Measurements from ENCODE around the gene TUBGCP3. TPM values are rescaled to one million over a fixed set of nuclear protein-coding genes. Genes with fewer than 3 reads are reported as not detected.

Gene TUBGCP3
- total RNA-seq, 1 donor: 17.0 TPM

GRCh38 chr13:112624040-112624439 lies 36.1 kb upstream of the TUBGCP3 start:
- Histone ChIP-seq H3K27me3 (ENCODE audit: insufficient read depth, low read length) (peaks cover 13% of the 10 kb centered on the region), H3K36me3 (ENCODE audit: insufficient read depth, low read length) (no peaks in the 10 kb centered on the region), H3K4me3 (ENCODE audit: insufficient read depth, low read length) (no peak overlapping the region), H3K4me1 (ENCODE audit: insufficient read depth, low read length) (no peaks in the 10 kb centered on the region), H3K79me2 (ENCODE audit: insufficient read depth, low read length) (no peaks in the 10 kb centered on the region), H2AFZ (ENCODE audit: low read length) (no peak overlapping the region), H4K20me1 (ENCODE audit: insufficient read depth, low read length) (no peaks in the 10 kb centered on the region), H3K9me3 (ENCODE audit: low read depth, low read length) (no peaks in the 10 kb centered on the region), H3K4me2 (ENCODE audit: insufficient read depth, low read length) (no peak overlapping the region), H3K27ac (ENCODE audit: low read depth, low read length) (no peak overlapping the region)
- no peak for DNase-seq (ENCODE audit: insufficient read length, low spot score, missing footprints)
- TF ChIP-seq CTCF (IDR thresholded peaks at IDR 0.05; ENCODE audit: extremely low read depth, low read depth, low read length): no peak

- no peak for DNase-seq (ENCODE audit: insufficient read length, low spot score, missing footprints)
- Histone ChIP-seq H3K27ac (ENCODE audit: low read depth, low read length) (no peak overlapping the region), H3K4me3 (ENCODE audit: insufficient read depth, low read length) (no peak overlapping the region), H3K27me3 (ENCODE audit: insufficient read depth, low read length) (peaks cover 11% of the 10 kb centered on the region), H4K20me1 (ENCODE audit: insufficient read depth, low read length) (no peaks in the 10 kb centered on the region), H3K4me2 (ENCODE audit: insufficient read depth, low read length) (no peak overlapping the region), H3K79me2 (ENCODE audit: insufficient read depth, low read length) (no peaks in the 10 kb centered on the region), H3K9me3 (ENCODE audit: low read depth, low read length) (no peaks in the 10 kb centered on the region), H3K4me1 (ENCODE audit: insufficient read depth, low read length) (no peaks in the 10 kb centered on the region), H3K36me3 (ENCODE audit: insufficient read depth, low read length) (no peaks in the 10 kb centered on the region), H2AFZ (ENCODE audit: low read length) (no peak overlapping the region)
- no peak for TF ChIP-seq CTCF (IDR thresholded peaks at IDR 0.05; ENCODE audit: extremely low read depth, low read depth, low read length)
Observed at GRCh38 chr13:112623051-112623711, 35.2 kb upstream of the TUBGCP3 start.

GRCh38 chr13:112622375-112622774 lies 34.4 kb upstream of the TUBGCP3 start:
- DNase-seq (ENCODE audit: insufficient read length, low spot score, missing footprints): no peak
- Histone ChIP-seq H4K20me1 (ENCODE audit: insufficient read depth, low read length) (no peaks in the 10 kb centered on the region), H2AFZ (ENCODE audit: low read length) (no peak overlapping the region), H3K27me3 (ENCODE audit: insufficient read depth, low read length) (peaks cover 11% of the 10 kb centered on the region), H3K36me3 (ENCODE audit: insufficient read depth, low read length) (no peaks in the 10 kb centered on the region), H3K9me3 (ENCODE audit: low read depth, low read length) (no peaks in the 10 kb centered on the region), H3K4me2 (ENCODE audit: insufficient read depth, low read length) (no peak overlapping the region), H3K27ac (ENCODE audit: low read depth, low read length) (no peak overlapping the region), H3K79me2 (ENCODE audit: insufficient read depth, low read length) (no peaks in the 10 kb centered on the region), H3K4me1 (ENCODE audit: insufficient read depth, low read length) (no peaks in the 10 kb centered on the region), H3K4me3 (ENCODE audit: insufficient read depth, low read length) (no peak overlapping the region)
- TF ChIP-seq CTCF (IDR thresholded peaks at IDR 0.05; ENCODE audit: extremely low read depth, low read depth, low read length): no peak

GRCh38 chr13:112619730-112620631 lies 32.0 kb upstream of the TUBGCP3 start:
- H3K27me3 ChIP-seq (ENCODE audit: insufficient read depth, low read length): peaks cover 11% of the 10 kb centered on the region
- no peaks in the 10 kb centered on the region for H3K4me1 ChIP-seq (ENCODE audit: insufficient read depth, low read length)
- H2AFZ ChIP-seq (ENCODE audit: low read length): peak overlapping the region; percentile 25
- no peak for TF ChIP-seq CTCF (IDR thresholded peaks at IDR 0.05; ENCODE audit: extremely low read depth, low read depth, low read length)
- H3K79me2 ChIP-seq (ENCODE audit: insufficient read depth, low read length): no peaks in the 10 kb centered on the region
- DNase-seq (ENCODE audit: insufficient read length, low spot score, missing footprints): no peak
- peak overlapping the region; percentile 25 for H3K4me3 ChIP-seq (ENCODE audit: insufficient read depth, low read length)
- H3K36me3 ChIP-seq (ENCODE audit: insufficient read depth, low read length): no peaks in the 10 kb centered on the region
- no peaks in the 10 kb centered on the region for H4K20me1 ChIP-seq (ENCODE audit: insufficient read depth, low read length)
- H3K4me2 ChIP-seq (ENCODE audit: insufficient read depth, low read length): peak overlapping the region; percentile 39
- no peaks in the 10 kb centered on the region for H3K9me3 ChIP-seq (ENCODE audit: low read depth, low read length)
- no peak overlapping the region for H3K27ac ChIP-seq (ENCODE audit: low read depth, low read length)

All from osteoblast (primary cell).